Measurements from ENCODE around the gene PRKG2. TPM values are rescaled to one million over a fixed set of nuclear protein-coding genes. Genes with fewer than 3 reads are reported as not detected.

Gene PRKG2
- total RNA-seq, 4 donors from 2014 or later: 0.20 TPM; not detected in 3

DNA sequence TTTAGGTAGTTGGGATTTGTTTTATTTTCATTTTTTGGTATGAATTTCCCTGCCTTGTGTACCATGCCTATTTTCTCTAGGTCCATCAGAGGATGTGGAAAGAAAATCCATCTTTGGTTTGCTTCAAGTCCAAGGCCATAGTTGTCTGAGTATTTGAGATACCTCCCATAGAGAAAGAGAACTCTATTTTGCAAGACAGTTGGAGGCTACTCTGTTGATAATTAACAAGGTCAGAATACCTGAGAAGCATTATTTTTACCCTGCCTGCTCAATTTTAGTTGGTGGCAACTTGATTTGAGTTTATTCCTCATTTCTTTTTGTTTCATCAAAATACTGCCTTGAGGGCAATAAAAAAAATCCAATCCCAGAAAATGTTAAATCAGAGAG, 153.7 kb downstream of the PRKG2 start:
- DNase-seq: no peak
- no peak for ATAC-seq
- intact Hi-C loops (cut with DNase I; ENCODE audit: low total_unique reads): no loop called here
- in situ Hi-C loops (cut with MboI; ENCODE audit: low sequenced_read_pairs in 4 of 4): no loop called here
- Histone ChIP-seq H3K27me3 (no peaks in the 10 kb centered on the region), H3K4me1 (no peaks in the 10 kb centered on the region), H3K4me3 (no peak overlapping the region), H3K36me3 (no peaks in the 10 kb centered on the region), H3K9me3 (no peaks in the 10 kb centered on the region), H3K27ac (no peak overlapping the region)
- no peak for TF ChIP-seq POLR2A (IDR thresholded peaks at IDR 0.05)

- no peak overlapping the region for H3K27ac ChIP-seq
- in situ Hi-C loops (cut with MboI; ENCODE audit: low sequenced_read_pairs in 4 of 4): no loop called here
- H3K27me3 ChIP-seq: no peaks in the 10 kb centered on the region
- no peaks in the 10 kb centered on the region for H3K36me3 ChIP-seq
- no peak overlapping the region for H3K4me3 ChIP-seq
- ATAC-seq (no peak), DNase-seq (no peak)
- TF ChIP-seq POLR2A (IDR thresholded peaks at IDR 0.05): no peak
- TF ChIP-seq, protein P1, sequence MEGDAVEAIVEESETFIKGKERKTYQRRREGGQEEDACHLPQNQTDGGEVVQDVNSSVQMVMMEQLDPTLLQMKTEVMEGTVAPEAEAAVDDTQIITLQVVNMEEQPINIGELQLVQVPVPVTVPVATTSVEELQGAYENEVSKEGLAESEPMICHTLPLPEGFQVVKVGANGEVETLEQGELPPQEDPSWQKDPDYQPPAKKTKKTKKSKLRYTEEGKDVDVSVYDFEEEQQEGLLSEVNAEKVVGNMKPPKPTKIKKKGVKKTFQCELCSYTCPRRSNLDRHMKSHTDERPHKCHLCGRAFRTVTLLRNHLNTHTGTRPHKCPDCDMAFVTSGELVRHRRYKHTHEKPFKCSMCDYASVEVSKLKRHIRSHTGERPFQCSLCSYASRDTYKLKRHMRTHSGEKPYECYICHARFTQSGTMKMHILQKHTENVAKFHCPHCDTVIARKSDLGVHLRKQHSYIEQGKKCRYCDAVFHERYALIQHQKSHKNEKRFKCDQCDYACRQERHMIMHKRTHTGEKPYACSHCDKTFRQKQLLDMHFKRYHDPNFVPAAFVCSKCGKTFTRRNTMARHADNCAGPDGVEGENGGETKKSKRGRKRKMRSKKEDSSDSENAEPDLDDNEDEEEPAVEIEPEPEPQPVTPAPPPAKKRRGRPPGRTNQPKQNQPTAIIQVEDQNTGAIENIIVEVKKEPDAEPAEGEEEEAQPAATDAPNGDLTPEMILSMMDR (IDR thresholded peaks at IDR 0.05 in 4 of 5, conservative IDR thresholded peaks at IDR 0.05 in 1 of 5): no peak
- intact Hi-C loops (cut with DNase I; ENCODE audit: low total_unique reads): no loop called here
- H3K9me3 ChIP-seq: no peaks in the 10 kb centered on the region
- H3K4me1 ChIP-seq: no peaks in the 10 kb centered on the region
Measured at GRCh38 chr4:81060587-81061343, 154.3 kb downstream of the PRKG2 start.

- intact Hi-C loops (cut with DNase I; ENCODE audit: low total_unique reads) (no loop called here), in situ Hi-C loops (cut with MboI; ENCODE audit: low sequenced_read_pairs in 4 of 4) (no loop called here)
- ATAC-seq (no peak), DNase-seq (no peak)
- H3K27ac ChIP-seq: no peak overlapping the region
- H3K9me3 ChIP-seq: no peaks in the 10 kb centered on the region
- no peaks in the 10 kb centered on the region for H3K36me3 ChIP-seq
- no peak for TF ChIP-seq POLR2A (IDR thresholded peaks at IDR 0.05)
- TF ChIP-seq, protein P1 (IDR thresholded peaks at IDR 0.05 in 4 of 5, conservative IDR thresholded peaks at IDR 0.05 in 1 of 5): no peak
- H3K4me3 ChIP-seq: no peak overlapping the region
- H3K27me3 ChIP-seq: no peaks in the 10 kb centered on the region
- H3K4me1 ChIP-seq: no peaks in the 10 kb centered on the region
Measured at GRCh38 chr4:81058621-81059020, 156.4 kb downstream of the PRKG2 start.

DNA sequence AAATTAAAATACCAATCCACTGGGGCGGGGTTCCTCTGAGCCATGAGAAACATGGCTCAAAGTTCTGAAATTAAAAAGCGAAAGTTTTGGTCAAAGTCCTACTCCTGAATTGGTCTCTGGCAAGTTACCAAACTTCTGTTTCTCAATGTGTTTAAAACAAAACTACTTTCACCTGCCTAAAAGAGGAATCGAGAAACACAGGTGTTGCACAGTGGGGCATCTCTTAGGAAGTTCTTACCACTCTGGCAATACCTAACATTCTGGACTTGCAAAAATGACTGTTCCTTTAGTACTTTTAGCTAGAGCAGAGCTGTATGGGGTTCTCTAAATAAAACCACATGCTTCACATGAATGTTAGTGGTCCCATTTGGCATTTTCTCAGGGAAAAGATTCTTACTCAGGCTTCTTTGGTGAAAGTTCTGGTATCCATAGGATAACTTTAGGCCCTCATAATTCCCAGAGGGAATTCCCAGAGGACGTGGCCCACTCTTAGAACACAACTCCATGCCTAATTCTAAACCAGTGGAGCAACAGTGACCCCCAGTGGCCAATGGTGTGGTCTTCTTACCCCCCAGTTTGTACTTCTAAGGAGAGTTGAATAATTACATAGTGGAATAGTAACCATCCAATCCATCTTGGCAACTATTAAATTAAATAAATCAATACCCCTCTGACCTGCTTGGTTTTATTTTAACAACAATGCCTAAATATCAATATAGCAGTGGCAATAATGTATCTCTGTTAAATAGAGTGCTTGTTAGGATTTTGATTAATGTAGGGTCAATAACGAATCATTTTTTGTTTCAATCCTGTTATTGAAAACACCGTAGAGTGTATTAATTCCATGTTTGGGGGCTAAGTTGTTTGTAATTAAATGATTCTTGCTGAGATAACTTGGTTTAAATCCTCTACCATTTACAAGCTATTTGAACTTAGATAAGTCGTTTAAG, 162.6 kb downstream of the PRKG2 start:
- intact Hi-C loops (cut with DNase I; ENCODE audit: low total_unique reads) (no loop called here), in situ Hi-C loops (cut with MboI; ENCODE audit: low sequenced_read_pairs in 4 of 4) (no loop called here)
- Histone ChIP-seq H3K4me1 (no peaks in the 10 kb centered on the region), H3K27ac (no peak overlapping the region), H3K36me3 (no peaks in the 10 kb centered on the region), H3K4me3 (no peak overlapping the region), H3K9me3 (no peaks in the 10 kb centered on the region), H3K27me3 (no peaks in the 10 kb centered on the region)
- peak in 1 of 2 donors; percentile 16 for DNase-seq
- TF ChIP-seq, protein P1 (IDR thresholded peaks at IDR 0.05 in 4 of 5, conservative IDR thresholded peaks at IDR 0.05 in 1 of 5): peak; percentile 26 to 63 (median 46)
- no peak for TF ChIP-seq POLR2A (IDR thresholded peaks at IDR 0.05)
- peak in 1 of 2 donors; percentile 51 for ATAC-seq

DNA sequence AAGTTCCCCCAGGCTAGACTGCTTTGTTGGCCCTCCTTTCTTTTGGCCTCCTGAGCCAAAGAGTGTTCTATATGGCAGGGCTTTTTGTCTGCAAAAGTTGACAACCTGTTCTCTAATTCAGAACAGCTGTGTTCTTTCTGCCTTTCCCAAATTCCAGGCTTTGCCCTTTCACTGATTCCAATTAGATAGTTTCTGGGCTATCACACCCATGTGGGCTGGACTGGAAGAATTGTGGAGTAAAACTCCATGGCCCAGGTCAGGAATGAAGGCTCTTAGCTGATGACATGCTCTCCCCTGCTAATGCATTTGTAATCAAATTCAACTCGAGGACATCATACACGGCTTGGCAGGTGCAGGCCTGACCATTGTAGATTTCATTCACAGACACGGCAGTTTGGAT, 165.1 kb downstream of the PRKG2 start:
- Histone ChIP-seq H3K27ac (no peak overlapping the region), H3K4me3 (no peak overlapping the region), H3K36me3 (no peaks in the 10 kb centered on the region), H3K9me3 (no peaks in the 10 kb centered on the region), H3K27me3 (no peaks in the 10 kb centered on the region), H3K4me1 (no peaks in the 10 kb centered on the region)
- ATAC-seq: no peak
- no peak for TF ChIP-seq POLR2A (IDR thresholded peaks at IDR 0.05)
- in situ Hi-C loops (cut with MboI; ENCODE audit: low sequenced_read_pairs in 4 of 4): no loop called here
- no peak for DNase-seq
- intact Hi-C loops (cut with DNase I; ENCODE audit: low total_unique reads): no loop called here
